ENCODE results near the gene SNTN. TPM values are rescaled to one million over a fixed set of nuclear protein-coding genes. Genes with fewer than 3 reads are reported as not detected.

Gene SNTN
- total RNA-seq, 1 donor from 2014 or later, result not detected

- H3K27ac Mint-ChIP-seq, result no peak overlapping the region
- no peak for ATAC-seq (ENCODE audit: low read depth)
- no peaks in the 10 kb centered on the region for H3K27me3 Mint-ChIP-seq
- TF ChIP-seq CTCF (IDR thresholded peaks at IDR 0.05), result no peak
- no peak overlapping the region for H3K4me3 Mint-ChIP-seq
- POLR2A ChIA-PET, result no interaction called here
- H3K36me3 Mint-ChIP-seq (ENCODE audit: low read depth), result no peaks in the 10 kb centered on the region
- H3K9me3 Mint-ChIP-seq, result no peaks in the 10 kb centered on the region
- H3K4me1 Mint-ChIP-seq, result no peaks in the 10 kb centered on the region
- CTCF ChIA-PET, result no interaction called here
- DNase-seq, result no peak
- intact Hi-C loops (cut with micrococcal nuclease), result no loop called here
These were observed 2.5 kb downstream of the SNTN start for GRCh38 chr3:63654931-63655330.

DNA sequence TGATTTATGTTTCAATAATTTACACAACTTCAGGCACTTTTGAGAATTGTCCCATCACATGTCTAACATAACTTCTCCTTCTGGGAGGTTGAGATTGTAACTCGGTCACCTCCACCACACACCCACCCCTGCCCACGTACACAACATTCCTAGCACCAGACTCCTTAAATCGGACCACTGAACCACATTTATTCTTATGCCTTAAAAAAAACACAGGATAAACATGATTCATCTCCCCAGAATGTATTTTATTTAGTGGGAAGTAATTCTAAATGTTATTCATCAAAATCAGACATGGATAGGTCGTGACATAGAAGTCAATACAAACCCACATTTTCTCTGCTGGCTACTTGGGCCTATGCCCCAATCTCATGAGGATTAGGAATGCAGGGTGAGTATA is 3.0 kb downstream of the SNTN start:
- H3K36me3 Mint-ChIP-seq (ENCODE audit: low read depth), result no peaks in the 10 kb centered on the region
- POLR2A ChIA-PET, result no interaction called here
- H3K4me1 Mint-ChIP-seq, result no peaks in the 10 kb centered on the region
- ATAC-seq (ENCODE audit: low read depth) (no peak), DNase-seq (no peak)
- H3K27me3 Mint-ChIP-seq, result no peaks in the 10 kb centered on the region
- H3K4me3 Mint-ChIP-seq, result no peak overlapping the region
- intact Hi-C loops (cut with micrococcal nuclease), result no loop called here
- no peak for TF ChIP-seq CTCF (IDR thresholded peaks at IDR 0.05)
- no peaks in the 10 kb centered on the region for H3K9me3 Mint-ChIP-seq
- CTCF ChIA-PET, result no interaction called here
- H3K27ac Mint-ChIP-seq, result no peak overlapping the region

DNA sequence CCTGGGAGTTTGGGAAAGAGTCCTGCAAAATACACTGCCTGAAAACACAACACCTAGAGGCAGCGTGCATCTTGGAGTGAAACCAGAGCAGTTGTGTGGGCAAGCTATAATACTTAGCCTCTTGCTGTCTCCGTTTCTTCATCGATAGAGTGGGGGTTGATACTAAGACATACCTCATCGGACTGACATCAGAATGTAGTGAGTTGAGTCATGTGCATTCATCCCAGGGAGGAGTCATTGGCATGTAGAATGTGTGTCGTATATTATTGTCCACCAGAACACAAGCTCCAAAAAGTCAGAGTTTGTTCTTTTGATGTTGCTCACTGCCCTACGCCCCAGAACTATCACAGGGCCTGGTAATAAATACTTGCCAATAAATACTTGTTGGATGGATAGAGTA is 4.3 kb downstream of the SNTN start:
- POLR2A ChIA-PET, result no interaction called here
- no peak for TF ChIP-seq CTCF (IDR thresholded peaks at IDR 0.05)
- Mint-ChIP-seq H3K27me3 (no peaks in the 10 kb centered on the region), H3K36me3 (ENCODE audit: low read depth) (no peaks in the 10 kb centered on the region), H3K4me3 (no peak overlapping the region), H3K9me3 (no peaks in the 10 kb centered on the region), H3K27ac (no peak overlapping the region), H3K4me1 (no peaks in the 10 kb centered on the region)
- no peak for DNase-seq
- intact Hi-C loops (cut with micrococcal nuclease), result no loop called here
- no peak for ATAC-seq (ENCODE audit: low read depth)
- CTCF ChIA-PET, result no interaction called here

DNA sequence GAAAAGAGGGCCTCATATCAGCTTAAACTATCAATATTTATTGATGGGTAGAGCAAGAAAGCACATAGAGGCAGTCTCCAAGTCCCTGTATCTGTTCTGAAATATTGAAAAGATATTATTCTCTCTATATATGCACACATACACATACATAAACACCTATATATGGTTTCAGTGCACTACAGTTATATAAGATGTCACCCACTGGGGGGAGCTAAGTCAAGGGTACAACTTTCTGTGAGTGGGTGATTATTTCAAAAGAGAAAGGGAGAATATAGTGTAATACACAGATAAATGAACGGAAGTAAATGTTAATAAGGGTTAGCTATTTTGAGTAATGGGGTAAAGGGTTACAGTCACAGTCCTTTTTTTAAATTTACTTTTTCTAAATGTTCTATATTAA is 8.8 kb downstream of the SNTN start:
- H3K27me3 Mint-ChIP-seq, result no peaks in the 10 kb centered on the region
- no peak overlapping the region for H3K27ac Mint-ChIP-seq
- no peaks in the 10 kb centered on the region for H3K4me1 Mint-ChIP-seq
- intact Hi-C loops (cut with micrococcal nuclease), result loop anchor here (5.0 kb wide), 1 partner anchor 314 kb away; no protein-coding TSS in a partner anchor
- H3K36me3 Mint-ChIP-seq (ENCODE audit: low read depth), result no peaks in the 10 kb centered on the region
- H3K4me3 Mint-ChIP-seq, result no peak overlapping the region
- TF ChIP-seq CTCF (IDR thresholded peaks at IDR 0.05), result no peak
- no peaks in the 10 kb centered on the region for H3K9me3 Mint-ChIP-seq
- ChIA-PET POLR2A (no interaction called here), CTCF (interaction anchor here (1.0 kb wide), 1 partner anchor 156 kb away, joined by 3 read pairs; no protein-coding TSS in a partner anchor)
- DNase-seq (no peak), ATAC-seq (ENCODE audit: low read depth) (no peak)

- no peaks in the 10 kb centered on the region for H3K9me3 Mint-ChIP-seq
- H3K27ac Mint-ChIP-seq, result no peak overlapping the region
- no peaks in the 10 kb centered on the region for H3K36me3 Mint-ChIP-seq (ENCODE audit: low read depth)
- DNase-seq (no peak), ATAC-seq (ENCODE audit: low read depth) (no peak)
- no peak overlapping the region for H3K4me3 Mint-ChIP-seq
- CTCF ChIA-PET, result interaction anchor here (1.0 kb wide), 1 partner anchor 156 kb away, joined by 3 read pairs; no protein-coding TSS in a partner anchor
- POLR2A ChIA-PET, result no interaction called here
- H3K4me1 Mint-ChIP-seq, result no peaks in the 10 kb centered on the region
- no peak for TF ChIP-seq CTCF (IDR thresholded peaks at IDR 0.05)
- intact Hi-C loops (cut with micrococcal nuclease), result loop anchor here (5.0 kb wide), 1 partner anchor 315 kb away; no protein-coding TSS in a partner anchor
- H3K27me3 Mint-ChIP-seq, result no peaks in the 10 kb centered on the region
These were observed 9.5 kb downstream of the SNTN start for GRCh38 chr3:63662011-63662410.

Measured in activated B cell treated with CpG ODN at 0.5 μM for 24 hours (primary cell).